Measurements from ENCODE around the gene ZNF418. TPM values are rescaled to one million over a fixed set of nuclear protein-coding genes. Genes with fewer than 3 reads are reported as not detected.

Gene ZNF418
- total RNA-seq: 1 to 10 TPM; 1.0 to 6.7 TPM

- Mint-ChIP-seq H3K9me3 (peaks cover 18% of the 10 kb centered on the region), H3K27ac (peak within 1 kb of the TSS; percentile 84), H3K4me1 (no peaks in the 10 kb centered on the region), H3K4me3 (peak within 1 kb of the TSS; percentile 89), H3K27me3 (no peaks in the 10 kb centered on the region), H3K36me3 (ENCODE audit: low read depth) (peaks cover 43% of the 10 kb centered on the region)
- ATAC-seq (replicated peaks): peak; percentile 98
These were observed at the start of gene ZNF418 for GRCh38 chr19:57934820-57935665. ZNF418 (minus strand) TSS chr19:57935402; CDS start chr19:57933822, 1,580 bp downstream.

DNA sequence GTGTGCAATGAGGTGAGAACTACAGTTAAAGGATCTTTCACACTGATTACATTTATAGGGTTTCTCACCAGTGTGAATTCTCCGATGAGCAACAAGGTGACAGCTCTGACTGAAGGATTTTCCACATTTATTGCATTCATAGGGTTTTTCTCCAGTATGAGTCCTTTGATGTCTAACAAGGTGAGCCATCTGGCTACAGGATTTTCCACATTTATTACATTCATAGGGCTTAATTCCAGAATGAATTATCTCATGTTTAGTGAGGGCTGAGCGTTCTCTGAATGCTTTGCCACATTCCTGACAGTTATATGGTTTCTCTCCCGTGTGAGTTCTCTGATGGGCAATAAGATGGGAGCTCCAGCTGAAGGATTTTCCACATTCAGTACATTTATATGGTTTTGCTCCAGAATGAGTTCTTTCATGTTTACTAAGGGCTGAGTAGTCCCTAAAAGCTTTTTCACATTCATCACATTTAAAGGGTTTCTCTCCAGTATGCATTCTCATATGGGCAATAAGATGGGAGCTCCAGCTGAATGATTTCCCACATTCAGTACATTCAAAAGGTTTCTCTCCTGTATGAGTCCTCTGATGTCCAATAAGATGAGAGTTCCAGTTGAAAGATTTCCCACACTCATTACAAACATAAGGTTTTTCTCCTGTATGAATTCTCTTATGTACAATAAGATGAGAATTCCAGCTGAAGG is 43.5 kb upstream of the ZNF418 start:
- Mint-ChIP-seq H3K9me3 (peaks cover 55% of the 10 kb centered on the region), H3K27me3 (no peaks in the 10 kb centered on the region), H3K36me3 (ENCODE audit: low read depth) (peaks cover 56% of the 10 kb centered on the region), H3K4me3 (no peak overlapping the region), H3K27ac (no peak overlapping the region), H3K4me1 (no peaks in the 10 kb centered on the region)
- no peak for ATAC-seq (replicated peaks)

GRCh38 chr19:57974434-57974833 is 39.2 kb upstream of the ZNF418 start, which contains the start of gene C19orf18:
C19orf18 (minus strand) TSS chr19:57974534; CDS start chr19:57974432, 102 bp downstream.
- Mint-ChIP-seq H3K27ac (no peak within 1 kb of the TSS), H3K4me1 (no peaks in the 10 kb centered on the region), H3K9me3 (peaks cover 34% of the 10 kb centered on the region), H3K4me3 (no peak within 1 kb of the TSS), H3K27me3 (no peaks in the 10 kb centered on the region), H3K36me3 (ENCODE audit: low read depth) (peaks cover 13% of the 10 kb centered on the region)
- ATAC-seq (replicated peaks): no peak

DNA sequence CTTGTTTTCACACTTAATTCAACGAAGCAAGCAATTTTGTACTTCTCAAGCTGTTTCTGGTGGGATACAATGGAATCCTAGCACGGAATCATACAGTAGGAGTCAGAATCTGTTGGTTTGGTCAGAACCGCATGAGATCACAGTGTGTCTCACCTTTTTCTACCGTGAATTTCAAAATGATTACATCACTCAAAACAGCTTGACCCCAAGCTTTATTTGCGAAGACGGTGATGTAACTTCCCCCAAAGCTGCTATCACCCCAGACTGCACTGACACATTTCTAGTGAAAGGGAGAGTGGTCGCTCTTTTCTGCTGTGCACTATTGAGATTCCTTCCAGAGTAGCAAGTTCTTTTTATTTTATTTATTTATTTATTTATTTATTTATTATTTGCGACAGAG is 29.6 kb upstream of the ZNF418 start:
- Mint-ChIP-seq H3K27me3 (no peaks in the 10 kb centered on the region), H3K27ac (no peak overlapping the region), H3K4me1 (no peaks in the 10 kb centered on the region), H3K9me3 (peaks cover 16% of the 10 kb centered on the region), H3K36me3 (ENCODE audit: low read depth) (no peaks in the 10 kb centered on the region), H3K4me3 (no peak overlapping the region)
- ATAC-seq (replicated peaks): no peak

- no peak overlapping the region for H3K27ac Mint-ChIP-seq
- no peak for ATAC-seq (replicated peaks)
These were observed 26.6 kb upstream of the ZNF418 start for GRCh38 chr19:57961785-57962184.

DNA sequence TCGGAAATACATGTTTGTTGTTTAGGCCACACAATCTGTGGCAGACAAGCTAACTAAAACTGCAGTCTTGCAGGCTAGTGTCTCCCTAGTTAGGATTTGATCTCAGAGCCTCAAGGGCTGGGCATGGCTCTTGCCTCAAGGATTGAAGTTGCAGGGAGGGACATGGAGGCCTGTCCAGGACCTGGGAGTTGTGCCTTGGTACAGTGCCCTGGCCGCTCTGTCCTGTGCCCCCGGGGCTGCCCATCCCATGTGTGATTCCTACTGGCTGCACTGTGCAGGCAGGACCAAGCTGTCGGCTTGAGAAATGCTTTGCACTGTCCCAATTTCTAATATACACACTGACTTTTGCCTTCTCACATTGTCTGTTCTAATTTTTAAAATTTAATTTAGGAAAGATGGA is 19.8 kb upstream of the ZNF418 start:
- H3K27ac Mint-ChIP-seq: no peak overlapping the region
- ATAC-seq (replicated peaks): no peak
- H3K9me3 Mint-ChIP-seq: peaks cover 27% of the 10 kb centered on the region
- H3K4me1 Mint-ChIP-seq: no peaks in the 10 kb centered on the region
- H3K4me3 Mint-ChIP-seq: no peak overlapping the region
- H3K36me3 Mint-ChIP-seq (ENCODE audit: low read depth): peaks cover 5% of the 10 kb centered on the region
- no peaks in the 10 kb centered on the region for H3K27me3 Mint-ChIP-seq

More at GRCh38 chr19:57961785-57962184, 26.6 kb upstream of the ZNF418 start:
- H3K36me3 Mint-ChIP-seq (ENCODE audit: low read depth): peaks cover 5% of the 10 kb centered on the region
- no peak overlapping the region for H3K4me3 Mint-ChIP-seq
- peaks cover 21% of the 10 kb centered on the region for H3K9me3 Mint-ChIP-seq
- H3K27me3 Mint-ChIP-seq: no peaks in the 10 kb centered on the region
- H3K4me1 Mint-ChIP-seq: no peaks in the 10 kb centered on the region

DNA sequence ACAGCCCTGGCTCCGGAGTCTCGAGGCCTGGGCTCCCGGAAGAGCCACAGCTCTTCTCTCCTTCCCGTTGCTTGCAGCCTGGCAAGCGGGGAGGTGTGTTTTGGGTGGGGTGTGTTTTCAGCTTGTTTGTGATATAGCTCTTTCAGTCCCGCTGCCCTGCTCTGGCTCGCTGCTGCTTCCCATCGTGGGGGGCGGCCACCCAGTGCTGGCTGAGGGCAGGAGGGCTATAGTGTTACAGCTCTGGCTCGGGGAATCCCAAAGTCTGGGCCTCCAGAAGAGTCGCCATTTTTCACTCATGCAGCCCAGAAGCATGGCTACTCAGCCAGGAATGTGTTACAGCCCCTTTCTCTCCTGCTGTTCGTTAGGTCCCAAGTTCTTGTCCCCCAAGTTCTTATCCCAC is 14.5 kb upstream of the ZNF418 start:
- Mint-ChIP-seq H3K4me1 (peaks cover 11% of the 10 kb centered on the region), H3K4me3 (no peak overlapping the region), H3K27me3 (no peaks in the 10 kb centered on the region), H3K36me3 (ENCODE audit: low read depth) (peaks cover 12% of the 10 kb centered on the region), H3K9me3 (peaks cover 18% of the 10 kb centered on the region), H3K27ac (no peak overlapping the region)
- ATAC-seq (replicated peaks): no peak

GRCh38 chr19:57949296-57949695 is 14.1 kb upstream of the ZNF418 start:
- no peak overlapping the region for H3K27ac Mint-ChIP-seq

GRCh38 chr19:57947419-57948134 is 12.4 kb upstream of the ZNF418 start, which contains the start of gene ZNF256:
ZNF256 (minus strand) TSS chr19:57947706; CDS start chr19:57947474, 232 bp downstream.
- peaks cover 24% of the 10 kb centered on the region for H3K9me3 Mint-ChIP-seq
- H3K4me1 Mint-ChIP-seq: peaks cover 11% of the 10 kb centered on the region
- H3K27me3 Mint-ChIP-seq: no peaks in the 10 kb centered on the region
- H3K36me3 Mint-ChIP-seq (ENCODE audit: low read depth): peaks cover 33% of the 10 kb centered on the region
- ATAC-seq (replicated peaks): peak; percentile 97
- peak within 1 kb of the TSS; percentile 88 for H3K4me3 Mint-ChIP-seq
- H3K27ac Mint-ChIP-seq: peak within 1 kb of the TSS; percentile 87

More at GRCh38 chr19:57949296-57949695, 14.1 kb upstream of the ZNF418 start:
- no peaks in the 10 kb centered on the region for H3K27me3 Mint-ChIP-seq
- no peak for ATAC-seq (replicated peaks)
- H3K4me3 Mint-ChIP-seq: no peak overlapping the region
- H3K9me3 Mint-ChIP-seq: peaks cover 15% of the 10 kb centered on the region
- peaks cover 16% of the 10 kb centered on the region for H3K36me3 Mint-ChIP-seq (ENCODE audit: low read depth)
- peaks cover 11% of the 10 kb centered on the region for H3K4me1 Mint-ChIP-seq

- Mint-ChIP-seq H3K9me3 (peaks cover 28% of the 10 kb centered on the region), H3K4me3 (peak overlapping the region; percentile 88), H3K27me3 (no peaks in the 10 kb centered on the region), H3K4me1 (peaks cover 11% of the 10 kb centered on the region), H3K27ac (peak overlapping the region; percentile 87), H3K36me3 (ENCODE audit: low read depth) (peaks cover 38% of the 10 kb centered on the region)
- ATAC-seq (replicated peaks): no peak
These were observed 11.9 kb upstream of the ZNF418 start for GRCh38 chr19:57947088-57947418.

GRCh38 chr19:57946316-57946715 is 11.1 kb upstream of the ZNF418 start:
- peak overlapping the region; percentile 88 for H3K4me3 Mint-ChIP-seq
- H3K27ac Mint-ChIP-seq: no peak overlapping the region
- H3K9me3 Mint-ChIP-seq: peaks cover 29% of the 10 kb centered on the region
- peaks cover 11% of the 10 kb centered on the region for H3K4me1 Mint-ChIP-seq
- H3K36me3 Mint-ChIP-seq (ENCODE audit: low read depth): peaks cover 45% of the 10 kb centered on the region
- no peaks in the 10 kb centered on the region for H3K27me3 Mint-ChIP-seq
- no peak for ATAC-seq (replicated peaks)

DNA sequence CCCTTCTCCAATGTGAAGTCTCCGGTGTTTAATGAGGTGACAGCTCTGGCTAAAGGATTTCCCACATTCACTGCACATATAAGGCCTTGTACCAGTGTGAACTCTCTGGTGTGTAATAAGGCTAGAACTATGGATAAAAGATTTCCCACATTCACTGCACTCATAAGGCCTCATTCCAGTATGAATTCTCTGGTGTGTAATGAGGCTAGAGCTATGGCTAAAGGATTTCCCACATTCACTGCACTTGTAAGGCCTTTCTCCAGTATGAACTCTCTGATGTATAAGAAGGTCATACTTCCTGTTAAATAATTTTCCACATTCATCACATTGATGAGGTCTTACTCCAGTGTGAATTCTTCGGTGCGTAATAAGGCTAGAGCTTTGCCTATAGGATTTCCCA is 6.4 kb upstream of the ZNF418 start:
- no peak for ATAC-seq (replicated peaks)
- H3K27ac Mint-ChIP-seq: no peak overlapping the region
- peaks cover 9% of the 10 kb centered on the region for H3K4me1 Mint-ChIP-seq
- peaks cover 86% of the 10 kb centered on the region for H3K36me3 Mint-ChIP-seq (ENCODE audit: low read depth)
- no peaks in the 10 kb centered on the region for H3K27me3 Mint-ChIP-seq
- H3K9me3 Mint-ChIP-seq: peaks cover 28% of the 10 kb centered on the region
- H3K4me3 Mint-ChIP-seq: no peak overlapping the region

DNA sequence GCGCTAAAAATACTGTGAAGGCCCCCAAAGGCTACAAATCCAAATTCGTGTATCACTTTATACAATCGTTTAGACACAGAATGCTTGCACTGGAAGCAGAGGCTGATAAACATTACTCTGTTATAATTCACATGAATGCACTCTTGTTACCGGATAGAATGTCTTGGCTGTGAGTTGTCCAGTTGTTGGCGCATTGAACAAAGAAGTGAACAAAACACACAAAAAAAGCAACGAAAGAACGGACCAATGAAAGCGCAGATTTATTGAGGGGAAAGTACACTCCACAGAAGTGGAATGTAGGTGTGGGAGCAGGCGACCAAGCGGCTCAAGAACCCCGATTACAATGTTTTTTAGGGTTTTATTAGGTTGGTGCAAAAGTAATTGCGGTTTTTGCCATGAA is 529 bp upstream of the ZNF418 start:
- H3K27me3 Mint-ChIP-seq: no peaks in the 10 kb centered on the region
- peak overlapping the region; percentile 89 for H3K4me3 Mint-ChIP-seq
- no peak overlapping the region for H3K27ac Mint-ChIP-seq
- peaks cover 50% of the 10 kb centered on the region for H3K36me3 Mint-ChIP-seq (ENCODE audit: low read depth)
- peaks cover 16% of the 10 kb centered on the region for H3K9me3 Mint-ChIP-seq
- no peaks in the 10 kb centered on the region for H3K4me1 Mint-ChIP-seq
- ATAC-seq (replicated peaks): no peak

GRCh38 chr19:57927587-57927986 is 7.6 kb downstream of the ZNF418 start:
- peaks cover 28% of the 10 kb centered on the region for H3K36me3 Mint-ChIP-seq (ENCODE audit: low read depth)
- no peak overlapping the region for H3K4me3 Mint-ChIP-seq
- ATAC-seq (replicated peaks): no peak

More at GRCh38 chr19:57927587-57927986, 7.6 kb downstream of the ZNF418 start:
- Mint-ChIP-seq H3K9me3 (peaks cover 24% of the 10 kb centered on the region), H3K27ac (no peak overlapping the region), H3K4me1 (no peaks in the 10 kb centered on the region), H3K27me3 (no peaks in the 10 kb centered on the region)

Data from activated T-helper 17 cell treated with anti-CD3 and anti-CD28 coated beads, Interleukin-2, amount 50 U/mL, for 72 hours (primary cell).